Measurements from ENCODE around the gene MAPK13.

- TF ChIP-seq CTCF (IDR thresholded peaks at IDR 0.05) (no peak), USF1 (CRISPR knock-in tag; IDR thresholded peaks at IDR 0.05) (no peak), MLX (CRISPR knock-in tag; IDR thresholded peaks at IDR 0.05) (no peak), ZNF317 (CRISPR knock-in tag; IDR thresholded peaks at IDR 0.05; ENCODE audit: borderline replicate concordance, low read depth) (no peak)
Observed at GRCh38 chr6:36177166-36177565, 46.9 kb downstream of the MAPK13 start.

Measured in WTC11 (cell line).